GM19023 (cell line): Measurements from ENCODE around the gene ZBTB48.
"Not testable (repeated sequence)": the region's sequence is repeated elsewhere in the genome, so short reads cannot be mapped to it uniquely, and the experiment has no call there.

Source experiments
- ATAC-seq: cut with Tn5 transposase; IDR thresholded peaks from one replicate; pipeline ENCODE4 v1.9.1; 2021; ENCODE audit warnings: mild to moderate bottlenecking, moderate library complexity; ENCODE audit not compliant: unreplicated experiment

The ZBTB48 gene

DNA sequence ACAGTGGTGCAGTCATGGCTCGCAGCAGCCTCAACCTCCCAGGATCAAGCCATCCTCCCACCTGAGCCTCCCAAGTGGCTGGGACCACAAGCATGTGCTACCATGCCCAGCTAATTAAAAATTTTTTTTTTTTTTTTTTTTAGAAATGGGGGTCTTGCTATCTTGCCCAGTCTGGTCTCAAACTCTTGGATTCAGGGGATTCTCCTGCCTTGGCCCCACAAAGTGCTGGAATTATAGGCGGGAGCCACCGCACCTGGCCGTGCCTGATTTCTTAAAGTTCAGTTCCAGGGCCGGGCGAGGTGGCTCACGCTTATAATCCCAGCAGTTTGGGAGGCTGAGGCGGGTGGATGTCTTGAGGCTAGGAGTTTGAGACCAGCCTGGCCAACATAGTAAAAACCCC is 51.3 kb downstream of the ZBTB48 start:
- ATAC-seq: no peak

- no peak for ATAC-seq
Observed at GRCh38 chr1:6632588-6633514, 53.1 kb downstream of the ZBTB48 start.

DNA sequence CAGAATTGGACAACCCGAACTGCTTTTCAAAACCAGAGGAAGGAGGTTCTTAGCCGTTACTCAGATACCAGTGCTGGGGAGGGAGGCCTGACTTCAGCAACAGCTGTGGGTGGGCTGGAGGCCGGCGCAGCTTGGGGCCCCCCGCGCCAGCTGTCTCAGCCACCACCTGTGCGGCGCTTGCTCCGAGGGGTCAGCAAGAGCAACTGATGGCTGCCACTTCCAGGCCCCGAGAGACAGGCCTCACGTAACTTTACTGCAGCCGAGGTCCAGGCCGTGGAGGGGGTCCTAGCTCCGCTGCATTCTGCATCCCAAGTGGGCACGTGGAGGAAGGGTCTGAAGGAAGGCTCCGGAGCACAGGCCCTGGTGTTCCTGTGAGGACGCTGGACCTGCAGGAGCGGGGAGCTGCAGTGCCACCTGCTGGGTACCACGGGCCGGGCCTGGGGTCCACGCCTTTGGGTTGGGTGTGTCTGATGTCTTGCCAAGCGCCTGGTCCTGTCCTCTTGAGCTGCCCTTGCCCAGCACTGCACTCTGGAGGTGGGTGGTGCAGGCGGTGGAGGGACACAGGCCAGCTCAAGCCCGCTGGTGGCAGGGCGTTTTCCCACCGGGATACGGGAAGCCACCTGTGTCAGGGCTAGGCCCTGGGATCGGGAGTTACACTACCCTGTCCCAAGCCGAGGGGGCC is 54.7 kb downstream of the ZBTB48 start:
- ATAC-seq: no peak

DNA sequence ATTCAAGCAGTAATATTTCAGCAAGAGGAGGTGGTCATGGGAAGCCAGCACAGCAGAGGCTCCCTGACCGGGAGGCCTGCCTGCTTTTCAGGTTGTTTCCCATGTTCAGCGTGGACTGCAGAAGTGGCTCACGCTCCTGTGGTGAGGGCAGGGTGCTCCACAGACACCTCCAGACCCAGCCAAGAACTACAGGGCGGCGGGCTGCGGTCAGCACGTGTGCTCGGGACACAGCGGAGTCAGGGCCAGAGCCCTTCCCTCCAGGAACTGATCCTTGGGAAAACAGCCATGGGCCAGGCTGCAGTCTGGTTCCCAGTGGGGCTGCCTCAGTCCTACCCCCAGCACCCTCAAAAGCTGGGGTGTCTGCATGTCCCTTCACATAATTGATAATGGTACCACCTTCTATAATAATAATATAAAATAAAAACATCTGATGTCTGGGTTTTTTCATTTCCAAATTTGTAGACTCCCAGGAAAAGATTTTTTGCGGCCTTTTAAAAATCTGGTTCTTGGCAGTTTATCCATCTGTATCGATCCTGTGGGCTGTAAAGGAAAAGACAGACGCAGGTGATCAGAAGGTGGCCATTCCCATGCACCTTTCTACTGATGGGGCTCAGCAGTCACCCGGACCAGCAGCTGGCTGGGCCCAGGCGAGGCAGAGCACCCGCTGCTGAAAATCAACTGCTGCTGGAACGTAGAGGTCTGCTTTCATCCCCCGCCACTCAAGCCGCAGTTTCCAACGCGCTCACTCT is 55.5 kb downstream of the ZBTB48 start:
- ATAC-seq: no peak

GRCh38 chr1:6635910-6636760 is 56.3 kb downstream of the ZBTB48 start:
- no peak for ATAC-seq

- not testable (repeated sequence) for ATAC-seq
Observed at GRCh38 chr1:6636778-6637177, 57.0 kb downstream of the ZBTB48 start.

GRCh38 chr1:6637770-6638169 is 58.0 kb downstream of the ZBTB48 start:
- ATAC-seq: no peak

GRCh38 chr1:6638226-6638625 is 58.4 kb downstream of the ZBTB48 start:
- ATAC-seq: no peak
